ENCODE measurements around the gene RARRES1.

RARRES1 gene

GRCh38 chr3:158718490-158719170 is 13.6 kb downstream of the RARRES1 start:
- H3K27ac Mint-ChIP-seq: no peak overlapping the region
- H3K9me3 Mint-ChIP-seq: no peaks in the 10 kb centered on the region
- no peaks in the 10 kb centered on the region for H3K27me3 Mint-ChIP-seq (ENCODE audit: low read depth, poor library complexity)
- DNase-seq: no peak
- H3K4me3 Mint-ChIP-seq: no peak overlapping the region
- peaks cover 17% of the 10 kb centered on the region for H3K36me3 Mint-ChIP-seq (ENCODE audit: low read depth)
- H3K4me1 Mint-ChIP-seq: peaks cover 18% of the 10 kb centered on the region
- no peak for TF ChIP-seq CTCF (IDR thresholded peaks at IDR 0.05)

GRCh38 chr3:158717576-158717975 is 14.7 kb downstream of the RARRES1 start:
- no peak for DNase-seq
- Mint-ChIP-seq H3K4me3 (no peak overlapping the region), H3K27me3 (ENCODE audit: low read depth, poor library complexity) (no peaks in the 10 kb centered on the region), H3K27ac (peak overlapping the region; percentile 5), H3K36me3 (ENCODE audit: low read depth) (peaks cover 12% of the 10 kb centered on the region), H3K9me3 (no peaks in the 10 kb centered on the region), H3K4me1 (peaks cover 12% of the 10 kb centered on the region)
- TF ChIP-seq CTCF (IDR thresholded peaks at IDR 0.05): no peak

- Mint-ChIP-seq H3K4me1 (peaks cover 21% of the 10 kb centered on the region), H3K27ac (no peak overlapping the region), H3K27me3 (ENCODE audit: low read depth, poor library complexity) (no peaks in the 10 kb centered on the region), H3K4me3 (no peak overlapping the region), H3K36me3 (ENCODE audit: low read depth) (peaks cover 30% of the 10 kb centered on the region), H3K9me3 (no peaks in the 10 kb centered on the region)
- TF ChIP-seq CTCF (IDR thresholded peaks at IDR 0.05): no peak
- DNase-seq: no peak
These were observed 19.2 kb downstream of the RARRES1 start for GRCh38 chr3:158713094-158713499.

GRCh38 chr3:158712443-158712842 is 19.8 kb downstream of the RARRES1 start:
- TF ChIP-seq CTCF (IDR thresholded peaks at IDR 0.05): no peak
- H3K36me3 Mint-ChIP-seq (ENCODE audit: low read depth): peaks cover 33% of the 10 kb centered on the region
- H3K4me1 Mint-ChIP-seq: peaks cover 20% of the 10 kb centered on the region
- H3K27ac Mint-ChIP-seq: no peak overlapping the region
- no peak overlapping the region for H3K4me3 Mint-ChIP-seq
- no peaks in the 10 kb centered on the region for H3K27me3 Mint-ChIP-seq (ENCODE audit: low read depth, poor library complexity)
- H3K9me3 Mint-ChIP-seq: no peaks in the 10 kb centered on the region
- no peak for DNase-seq

- no peak for DNase-seq
- H3K36me3 Mint-ChIP-seq (ENCODE audit: low read depth): peaks cover 33% of the 10 kb centered on the region
- no peak overlapping the region for H3K27ac Mint-ChIP-seq
- H3K4me1 Mint-ChIP-seq: peaks cover 16% of the 10 kb centered on the region
- H3K9me3 Mint-ChIP-seq: no peaks in the 10 kb centered on the region
- no peaks in the 10 kb centered on the region for H3K27me3 Mint-ChIP-seq (ENCODE audit: low read depth, poor library complexity)
- no peak overlapping the region for H3K4me3 Mint-ChIP-seq
- no peak for TF ChIP-seq CTCF (IDR thresholded peaks at IDR 0.05)
These were observed 20.4 kb downstream of the RARRES1 start for GRCh38 chr3:158711886-158712285.

GRCh38 chr3:158710601-158711000 is 21.7 kb downstream of the RARRES1 start:
- Mint-ChIP-seq H3K4me3 (no peak overlapping the region), H3K27ac (peak overlapping the region; percentile 46), H3K27me3 (ENCODE audit: low read depth, poor library complexity) (no peaks in the 10 kb centered on the region), H3K4me1 (peaks cover 9% of the 10 kb centered on the region), H3K9me3 (no peaks in the 10 kb centered on the region), H3K36me3 (ENCODE audit: low read depth) (peaks cover 40% of the 10 kb centered on the region)
- no peak for TF ChIP-seq CTCF (IDR thresholded peaks at IDR 0.05)
- DNase-seq: no peak

Measured in nephron progenitor cell (in vitro differentiated cells).